Activated T-helper 1 cell treated with Interleukin-2 at 50 U/mL for 16 hours (primary cell): Measurements from ENCODE around the gene OAT.
"Not testable (repeated sequence)": the region's sequence is repeated elsewhere in the genome, so short reads cannot be mapped to it uniquely, and the experiment has no call there.

Experiments used
- DNase-seq: peaks from one replicate; pipeline ENCODE4 v3.0.0-alpha.2; 2020; ENCODE audit warnings: low read depth

Gene OAT

GRCh38 chr10:124447751-124448466 lies 29.2 kb upstream of the OAT start:
- no peak for DNase-seq

- no peak for DNase-seq
These were observed 28.4 kb upstream of the OAT start for GRCh38 chr10:124446830-124447750.

- DNase-seq, result not testable (repeated sequence)
These were observed 23.0 kb upstream of the OAT start for GRCh38 chr10:124441694-124442093.

GRCh38 chr10:124436191-124436638 lies 17.5 kb upstream of the OAT start:
- no peak for DNase-seq

GRCh38 chr10:124435683-124436082 lies 17.0 kb upstream of the OAT start:
- DNase-seq, result not testable (repeated sequence)

DNA sequence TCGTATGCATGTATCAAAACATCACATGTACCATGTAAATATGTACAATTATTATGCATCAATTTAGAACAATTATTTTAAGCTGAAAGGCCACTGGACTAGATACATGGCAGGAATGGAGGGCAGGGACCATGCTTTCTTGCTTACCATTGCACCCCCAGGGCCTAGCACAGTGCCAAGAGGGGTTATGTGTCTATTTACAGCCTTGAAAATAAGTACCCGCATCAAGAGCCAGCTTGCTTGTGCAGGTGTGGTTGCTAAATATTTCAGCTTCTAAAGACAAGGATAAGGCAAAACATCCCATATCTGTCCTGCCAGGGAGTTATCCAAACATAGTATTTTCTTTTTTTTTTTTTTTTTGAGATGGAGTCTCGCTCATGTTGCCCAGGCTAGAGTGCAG lies 14.7 kb upstream of the OAT start:
- DNase-seq, result no peak

DNA sequence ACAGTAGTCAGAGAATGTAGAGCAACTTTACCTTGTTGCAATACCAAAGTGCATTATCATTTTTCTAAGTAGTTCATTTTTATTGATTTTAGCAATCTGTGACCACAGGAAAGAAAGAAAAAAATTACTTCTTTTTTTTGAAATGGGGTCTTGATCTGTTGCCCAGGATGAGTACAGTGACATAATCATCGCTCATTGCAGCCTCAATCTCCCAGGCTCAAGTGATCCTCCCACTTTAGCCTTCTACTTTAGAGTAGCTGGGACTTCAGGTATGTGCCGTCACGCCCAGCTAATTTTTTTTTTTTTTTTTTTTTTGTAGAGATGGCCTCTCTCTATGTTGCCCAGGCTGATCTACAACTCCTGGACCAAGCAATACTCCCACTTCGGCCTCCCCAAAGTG lies 11.4 kb upstream of the OAT start:
- DNase-seq, result no peak

DNA sequence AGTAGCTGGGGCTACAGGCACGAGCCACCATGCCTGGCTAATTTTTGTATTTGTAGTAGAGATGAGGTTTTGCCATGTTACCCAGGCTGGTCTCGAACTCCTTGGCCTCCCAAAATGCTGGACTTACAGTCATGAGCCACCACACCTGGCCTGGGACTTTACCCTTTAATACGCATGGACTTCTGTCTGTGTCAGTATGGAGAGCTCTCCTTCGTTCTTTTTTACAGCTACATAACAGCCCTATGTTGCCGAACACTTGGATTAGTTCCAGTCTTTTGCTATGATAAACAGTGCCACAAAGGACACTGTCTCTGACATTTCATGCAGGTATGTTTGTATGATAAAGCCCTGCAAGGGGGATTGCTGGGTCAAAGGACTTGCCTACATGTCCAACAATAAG lies 10.9 kb upstream of the OAT start:
- no peak for DNase-seq

GRCh38 chr10:124428207-124428777 lies 9.6 kb upstream of the OAT start:
- no peak for DNase-seq

DNA sequence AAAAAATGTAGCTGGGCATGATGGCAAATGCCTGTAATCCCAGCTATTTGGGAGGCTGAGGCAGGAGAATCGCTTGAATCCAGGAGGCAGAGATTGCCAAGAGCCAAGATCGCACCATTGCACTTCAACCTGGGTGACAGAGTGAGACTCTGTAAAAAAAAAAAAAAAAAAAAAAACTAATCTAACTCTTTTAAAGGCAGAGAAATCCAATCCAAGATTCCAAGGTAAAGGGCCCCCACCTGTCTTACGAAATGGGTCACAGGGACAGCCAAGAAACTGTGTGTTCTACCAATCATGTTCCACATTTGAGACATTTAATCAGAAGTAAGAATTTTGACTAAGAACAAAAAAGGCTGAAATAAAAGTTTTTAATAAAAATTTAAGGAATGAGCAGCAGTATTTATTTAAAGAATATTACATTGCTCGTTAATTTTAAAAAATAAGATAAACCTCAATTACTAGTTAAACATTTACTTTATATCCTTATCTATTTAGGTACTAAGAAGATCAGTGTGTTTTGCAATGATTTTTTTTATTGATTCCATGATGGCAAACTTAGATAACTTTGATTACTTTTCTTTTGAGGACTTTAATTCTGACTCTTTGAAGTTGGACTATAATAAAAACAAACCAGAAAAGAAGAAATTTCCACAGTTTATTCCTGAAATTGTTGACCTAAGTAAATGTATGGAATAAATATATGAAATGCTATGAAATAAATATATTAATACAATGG lies 6.7 kb upstream of the OAT start:
- DNase-seq, result no peak

- no peak for DNase-seq
These were observed 5.1 kb upstream of the OAT start for GRCh38 chr10:124423813-124424212.

DNA sequence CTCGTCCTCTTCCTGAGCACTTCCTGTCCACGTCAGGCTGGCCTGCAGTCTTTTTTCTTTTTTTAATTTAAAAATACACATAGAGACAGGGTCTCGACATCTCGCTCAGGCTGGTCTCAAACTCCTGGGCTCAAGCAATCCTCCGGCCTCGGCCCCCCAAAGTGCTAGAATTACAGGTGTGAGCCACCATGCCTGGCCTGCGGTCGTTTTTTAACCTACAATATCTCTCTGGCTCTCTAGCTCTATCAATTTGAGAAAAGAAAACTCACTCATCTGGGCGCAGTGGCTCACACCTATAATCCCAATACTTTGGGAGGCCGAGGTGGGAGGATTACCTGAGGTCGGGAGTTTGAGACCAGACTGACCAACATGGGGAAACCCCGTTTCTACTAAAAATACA lies 4.0 kb upstream of the OAT start:
- DNase-seq, result no peak

DNA sequence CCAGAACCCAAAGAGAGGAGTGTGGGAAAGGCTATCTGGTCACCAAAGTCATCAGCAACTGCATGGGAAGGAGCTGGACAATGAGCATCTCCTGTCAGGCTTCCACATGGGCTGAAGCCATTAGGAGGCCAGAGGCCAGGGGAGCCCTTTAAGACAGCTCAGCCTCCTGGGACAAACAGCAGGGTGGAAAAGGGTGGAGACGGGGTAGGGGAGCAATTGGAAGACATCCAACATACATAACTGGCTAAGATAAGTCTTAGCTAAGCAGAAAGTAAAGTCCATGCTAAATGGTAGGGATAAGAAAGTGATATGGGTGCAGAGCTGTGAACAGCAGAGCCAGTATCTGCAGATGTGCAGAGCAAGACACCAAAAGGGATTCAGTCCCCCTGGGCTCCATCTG lies 1.5 kb upstream of the OAT start:
- DNase-seq, result no peak

DNA sequence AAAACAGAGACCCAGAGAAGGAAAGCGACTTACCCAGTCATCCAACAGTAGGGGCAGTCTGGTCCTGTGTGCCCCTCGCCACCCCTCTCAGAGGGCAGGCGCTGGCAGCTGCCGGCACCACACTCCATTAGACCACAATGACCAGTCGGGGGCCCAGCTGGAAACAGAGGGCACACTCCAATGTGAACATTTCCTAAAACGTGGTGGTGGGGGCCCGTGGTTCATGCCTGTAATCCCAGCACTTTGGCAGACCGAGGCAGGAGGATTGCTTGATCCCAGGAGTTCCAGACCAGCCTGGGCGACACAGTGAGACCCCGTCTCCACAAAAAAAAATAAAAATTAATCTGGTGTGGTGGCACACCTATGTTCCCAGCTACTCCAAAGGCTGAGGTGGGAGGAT lies 912 bp upstream of the OAT start:
- DNase-seq, result no peak

DNA sequence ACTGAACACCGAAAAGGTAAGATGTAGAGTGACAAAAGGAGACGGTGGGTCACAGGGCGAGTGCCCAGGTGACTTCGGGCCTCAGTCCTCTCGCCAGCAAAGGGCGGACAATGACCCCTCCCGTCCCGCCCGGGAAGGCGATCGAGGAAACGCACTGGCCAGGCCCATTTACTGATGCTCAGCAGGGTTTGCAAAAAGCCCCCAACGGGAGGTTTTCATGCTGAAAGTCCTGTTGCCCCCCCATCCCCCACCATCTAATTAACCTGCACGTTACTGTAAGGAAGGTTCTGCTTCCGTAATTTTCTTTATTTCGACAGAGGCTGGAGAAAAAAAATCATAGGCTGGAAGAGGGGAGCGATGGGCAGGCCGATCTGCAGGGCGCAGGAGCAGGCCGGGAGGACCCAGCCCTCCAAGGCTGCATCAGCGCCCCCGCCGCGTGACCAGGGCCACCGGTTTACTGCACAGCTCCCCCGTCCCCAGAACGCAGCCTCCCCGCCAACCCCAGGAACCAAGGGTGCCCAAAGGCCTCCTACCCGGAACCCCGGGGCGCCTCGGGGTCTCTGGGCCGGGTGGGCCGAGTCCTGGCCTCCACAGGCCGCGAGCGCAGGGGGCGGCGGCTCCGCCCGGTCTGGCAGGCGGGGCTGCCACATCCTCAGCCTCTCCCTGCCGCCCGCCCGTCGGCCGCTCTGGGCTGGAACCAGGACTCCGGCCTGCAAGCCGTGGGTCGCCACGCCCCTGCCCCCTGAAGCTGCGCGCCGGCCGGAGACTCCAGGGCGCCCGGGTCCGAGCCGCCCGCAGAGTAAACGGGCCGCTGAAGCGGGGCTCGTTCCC lies 613 bp downstream of the OAT start:
- peak; percentile 7 for DNase-seq

GRCh38 chr10:124416733-124417132 lies 2.0 kb downstream of the OAT start:
- no peak for DNase-seq

DNA sequence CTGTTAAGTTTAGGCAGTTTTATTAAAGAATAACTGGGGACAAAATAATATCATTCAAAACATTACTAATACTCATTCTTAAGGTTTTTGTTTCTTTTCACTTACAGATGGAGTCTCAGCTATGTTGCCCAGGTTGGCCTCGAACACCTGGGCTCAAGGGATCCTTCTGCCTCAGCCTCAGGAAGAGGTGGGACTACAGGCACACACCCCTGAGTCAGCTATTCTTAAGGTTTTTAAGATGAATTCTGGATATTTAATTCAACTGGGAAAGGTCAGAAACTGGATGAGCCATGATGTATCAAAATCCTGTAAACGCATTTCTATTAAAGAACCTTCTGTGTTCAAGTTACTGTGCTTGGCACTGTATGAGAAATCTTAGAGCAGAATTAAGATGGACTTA lies 3.5 kb downstream of the OAT start:
- no peak for DNase-seq

DNA sequence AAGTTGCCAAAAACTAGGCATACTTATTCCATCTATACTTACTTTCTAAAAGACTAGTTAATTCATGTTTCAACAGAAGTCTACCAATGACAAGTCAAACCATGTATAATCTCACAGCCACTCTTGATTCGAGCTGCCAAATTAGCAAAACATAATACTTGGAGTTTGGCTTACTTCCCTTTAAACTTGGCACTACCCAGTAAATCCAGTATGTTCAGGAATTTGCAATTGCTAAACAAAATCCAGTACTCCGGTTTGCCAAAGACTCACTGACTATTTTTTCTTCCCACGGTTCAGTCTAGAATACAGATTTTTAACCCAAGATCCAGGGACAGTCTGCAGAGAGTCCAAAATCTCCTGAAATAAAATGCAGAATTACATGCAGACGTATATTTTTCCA lies 4.6 kb downstream of the OAT start:
- no peak for DNase-seq

DNA sequence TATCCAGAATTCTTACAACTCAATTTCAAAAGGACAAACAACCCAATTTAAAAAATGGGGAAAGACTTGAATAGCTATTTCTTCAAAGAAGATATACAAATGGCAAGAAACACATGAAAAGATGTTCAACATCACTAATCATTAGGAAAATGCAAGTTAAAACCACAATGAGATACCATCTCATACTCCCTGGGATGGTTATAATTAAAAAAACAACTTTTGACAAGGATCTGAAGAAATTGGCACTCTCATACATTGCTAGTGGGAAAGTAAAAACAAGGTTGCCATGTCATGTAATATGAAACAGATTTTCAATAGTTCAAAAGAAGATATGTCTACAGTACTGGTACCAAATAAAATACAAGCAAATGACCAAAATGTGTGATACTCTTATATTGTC lies 9.0 kb downstream of the OAT start:
- DNase-seq, result no peak

DNA sequence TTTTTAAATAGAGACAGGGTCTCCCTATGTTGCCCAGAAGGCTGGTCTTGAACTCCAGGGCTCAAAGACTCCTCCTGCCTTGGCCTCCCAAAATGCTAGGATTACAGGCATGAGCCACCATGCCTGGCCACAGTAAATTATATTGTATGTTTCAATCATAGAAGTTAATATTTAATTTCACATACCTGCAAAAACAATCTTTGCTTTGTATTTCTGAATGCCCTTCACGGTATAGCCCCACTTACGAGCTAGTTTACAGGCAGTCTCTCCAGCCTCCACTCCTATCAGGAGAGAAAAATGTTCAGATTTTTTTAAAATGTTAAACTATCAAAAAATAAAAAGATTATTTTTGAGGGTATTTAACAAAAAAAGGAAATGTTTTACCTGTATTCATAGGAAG lies 10.4 kb downstream of the OAT start:
- no peak for DNase-seq

- DNase-seq, result no peak
These were observed 11.3 kb downstream of the OAT start for GRCh38 chr10:124407456-124407855.
